WTC11 (cell line): Measurements from ENCODE around the gene AGAP1. TPM values are rescaled to one million over a fixed set of nuclear protein-coding genes. Genes with fewer than 3 reads are reported as not detected.

Experiments used
- ATAC-seq: fragments of 200-7000 bp; cut with Tn5 transposase; 2 replicates; pipeline ENCODE4 v1.10.0; 2021; ENCODE audit warnings: mild to moderate bottlenecking, moderate library complexity
- CTCF ChIA-PET: fragments of 300-600 bp; sonication (Branson Sonifier 250); formaldehyde crosslinking; loops from one replicate; lab custom pipeline; 2021; ENCODE audit warnings: antibody characterized with exemption; lab: Charles Lee
- POLR2A ChIA-PET: fragments of 350-600 bp; sonication (Branson Sonifier 250); formaldehyde crosslinking; loops from one replicate; lab custom pipeline; 2021; ENCODE audit warnings: antibody characterized with exemption; lab: Charles Lee
- DNase-seq: peaks from one replicate; pipeline ENCODE4 v3.0.0; 2021; ENCODE audit warnings: low spot score
- H3K27ac Mint-ChIP-seq: 2 replicates; pipeline ENCODE4 v1.8.0; 2021; ENCODE audit warnings: mixed read lengths
- H3K27me3 Mint-ChIP-seq: 2 replicates; pipeline ENCODE4 v1.8.0; 2021; ENCODE audit warnings: low read depth, mild to moderate bottlenecking, moderate library complexity, mixed read lengths
- H3K36me3 Mint-ChIP-seq: 2 replicates; pipeline ENCODE4 v1.8.0; 2021; ENCODE audit warnings: mixed read lengths
- H3K4me1 Mint-ChIP-seq: 2 replicates; pipeline ENCODE4 v1.8.0; 2022; ENCODE audit warnings: mixed read lengths
- H3K4me3 Mint-ChIP-seq: 2 replicates; pipeline ENCODE4 v1.8.0; 2021; ENCODE audit warnings: mild to moderate bottlenecking, moderate library complexity, mixed read lengths
- H3K9me3 Mint-ChIP-seq: 2 replicates; pipeline ENCODE4 v1.8.0; 2021; ENCODE audit warnings: mixed read lengths
- CBFB ChIP-seq: sonication (generic); formaldehyde crosslinking; IDR thresholded peaks from 2 replicates; pipeline ENCODE4 v1.8.1; 2022; ENCODE audit warnings: mild to moderate bottlenecking, low read depth, missing genetic modification reagents
- ETV6 ChIP-seq: sonication (generic); formaldehyde crosslinking; IDR thresholded peaks from 2 replicates; pipeline ENCODE4 v1.8.1; 2022; ENCODE audit warnings: mild to moderate bottlenecking, missing genetic modification reagents
- FOXJ3 ChIP-seq: sonication (generic); formaldehyde crosslinking; IDR thresholded peaks from 2 replicates; pipeline ENCODE4 v1.9.0; 2021; ENCODE audit warnings: missing genetic modification reagents, mild to moderate bottlenecking, borderline replicate concordance
- GABPB1 ChIP-seq: sonication (generic); formaldehyde crosslinking; IDR thresholded peaks from 2 replicates; pipeline ENCODE4 v1.8.1; 2023; ENCODE audit warnings: mild to moderate bottlenecking, missing genetic modification reagents
- HMGA2 ChIP-seq: fragments of 250-450 bp; sonication (Bioruptor Pico); IDR thresholded peaks from 2 replicates; pipeline ENCODE4 v1.4.0; 2021; ENCODE audit warnings: mild to moderate bottlenecking, moderate library complexity
- IRF1 ChIP-seq: sonication (generic); formaldehyde crosslinking; IDR thresholded peaks from 2 replicates; pipeline ENCODE4 v1.8.0; 2023; ENCODE audit warnings: missing genetic modification reagents
- JUN ChIP-seq: sonication (generic); formaldehyde crosslinking; IDR thresholded peaks from 2 replicates; pipeline ENCODE4 v1.8.0; 2023; ENCODE audit warnings: mild to moderate bottlenecking, missing genetic modification reagents
- MYBL2 ChIP-seq: sonication (generic); formaldehyde crosslinking; IDR thresholded peaks from 2 replicates; pipeline ENCODE4 v1.8.1; 2023; ENCODE audit warnings: mild to moderate bottlenecking, moderate library complexity, missing genetic modification reagents
- NFE2L1 ChIP-seq: sonication (generic); formaldehyde crosslinking; IDR thresholded peaks from 2 replicates; pipeline ENCODE4 v1.8.1; 2023; ENCODE audit warnings: missing genetic modification reagents
- NR2C2 ChIP-seq: sonication (generic); formaldehyde crosslinking; IDR thresholded peaks from 2 replicates; pipeline ENCODE4 v1.8.0; 2022; ENCODE audit warnings: mild to moderate bottlenecking, missing genetic modification reagents
- PRRX2 ChIP-seq: fragments of 250-450 bp; sonication (Bioruptor Pico); IDR thresholded peaks from 2 replicates; pipeline ENCODE4 v1.8.0; 2021; ENCODE audit warnings: mild to moderate bottlenecking
- RORB ChIP-seq: fragments of 250-450 bp; sonication (Bioruptor Pico); IDR thresholded peaks from 2 replicates; pipeline ENCODE4 v1.9.0; 2021; ENCODE audit warnings: mild to moderate bottlenecking
- SP1 ChIP-seq: sonication (generic); formaldehyde crosslinking; conservative IDR thresholded peaks from 2 replicates; pipeline ENCODE4 v1.8.1; 2022; ENCODE audit warnings: missing genetic modification reagents
- USF2 ChIP-seq: sonication (generic); formaldehyde crosslinking; IDR thresholded peaks from 2 replicates; pipeline ENCODE4 v1.8.1; 2023; ENCODE audit warnings: mild to moderate bottlenecking, missing genetic modification reagents, moderate library complexity
- ZMAT4 ChIP-seq: fragments of 250-450 bp; sonication (Bioruptor Pico); IDR thresholded peaks from 2 replicates; pipeline ENCODE4 v1.9.0; 2021; ENCODE audit warnings: mild to moderate bottlenecking
- ZNF121 ChIP-seq: sonication (generic); formaldehyde crosslinking; IDR thresholded peaks from 2 replicates; pipeline ENCODE4 v1.8.0; 2023; ENCODE audit warnings: missing genetic modification reagents
- ZNF232 ChIP-seq: sonication (generic); formaldehyde crosslinking; IDR thresholded peaks from 2 replicates; pipeline ENCODE4 v1.8.0; 2022; ENCODE audit warnings: mild to moderate bottlenecking, missing genetic modification reagents
- ZNF263 ChIP-seq: sonication (generic); formaldehyde crosslinking; IDR thresholded peaks from 2 replicates; pipeline ENCODE4 v1.8.1; 2022; ENCODE audit warnings: low read depth, mild to moderate bottlenecking, moderate library complexity, missing genetic modification reagents
- total RNA-seq: library from RNA; stranded (reverse); gene quantifications from 3 replicates; pipeline ENCODE4 v1.2.3, GENCODE V29; 2021
- TF ChIP-seq, protein P1 (sequence below): sonication (generic); formaldehyde crosslinking; IDR thresholded peaks from 2 replicates; pipeline ENCODE4 v1.8.0; 2022; ENCODE audit warnings: mild to moderate bottlenecking, missing genetic modification reagents
- TF ChIP-seq, protein P2 (sequence below): sonication (generic); formaldehyde crosslinking; IDR thresholded peaks from 2 replicates; pipeline ENCODE4 v1.8.0; 2023; ENCODE audit warnings: missing genetic modification reagents, mild to moderate bottlenecking, borderline replicate concordance
- TF ChIP-seq, protein P3 (sequence below): sonication (generic); formaldehyde crosslinking; IDR thresholded peaks from 2 replicates; pipeline ENCODE4 v1.8.1; 2022; ENCODE audit warnings: missing genetic modification reagents, borderline replicate concordance

The AGAP1 gene
- total RNA-seq, 1 experiment from 2014 or later: 49.3 TPM

DNA sequence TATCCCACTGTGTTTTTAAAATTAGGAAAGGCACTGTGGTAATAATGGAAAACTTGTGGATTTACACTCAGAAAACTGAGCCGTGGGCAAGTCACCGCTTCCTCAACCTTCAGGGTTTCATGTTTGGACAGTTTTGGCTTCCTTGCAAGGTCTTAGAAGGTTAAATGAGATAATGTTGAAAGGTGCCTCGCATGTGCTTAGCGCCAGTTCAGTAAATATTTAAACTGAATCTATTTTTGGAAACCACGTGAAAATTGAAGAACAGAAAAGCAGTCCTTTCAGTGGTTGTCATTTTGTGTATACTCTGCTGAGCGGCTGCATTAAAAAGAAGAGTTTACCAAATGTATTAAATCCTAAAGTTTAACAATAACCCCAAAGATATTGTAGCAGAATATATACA is 15.2 kb upstream of the AGAP1 start:
- H3K27me3 Mint-ChIP-seq: no peaks in the 10 kb centered on the region
- H3K9me3 Mint-ChIP-seq: peaks cover 5% of the 10 kb centered on the region
- TF ChIP-seq ZNF232 (CRISPR knock-in tag): no peak
- no peak for TF ChIP-seq IRF1 (CRISPR knock-in tag)
- no peak for TF ChIP-seq RORB (CRISPR knock-in tag)
- TF ChIP-seq, protein P1, sequence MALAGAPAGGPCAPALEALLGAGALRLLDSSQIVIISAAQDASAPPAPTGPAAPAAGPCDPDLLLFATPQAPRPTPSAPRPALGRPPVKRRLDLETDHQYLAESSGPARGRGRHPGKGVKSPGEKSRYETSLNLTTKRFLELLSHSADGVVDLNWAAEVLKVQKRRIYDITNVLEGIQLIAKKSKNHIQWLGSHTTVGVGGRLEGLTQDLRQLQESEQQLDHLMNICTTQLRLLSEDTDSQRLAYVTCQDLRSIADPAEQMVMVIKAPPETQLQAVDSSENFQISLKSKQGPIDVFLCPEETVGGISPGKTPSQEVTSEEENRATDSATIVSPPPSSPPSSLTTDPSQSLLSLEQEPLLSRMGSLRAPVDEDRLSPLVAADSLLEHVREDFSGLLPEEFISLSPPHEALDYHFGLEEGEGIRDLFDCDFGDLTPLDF (CRISPR knock-in tag): no peak
- POLR2A ChIA-PET: no interaction called here
- no peak overlapping the region for H3K4me3 Mint-ChIP-seq
- H3K36me3 Mint-ChIP-seq: no peaks in the 10 kb centered on the region
- DNase-seq: no peak
- H3K27ac Mint-ChIP-seq: no peak overlapping the region
- CTCF ChIA-PET: no interaction called here
- no peak for ATAC-seq
- H3K4me1 Mint-ChIP-seq: no peaks in the 10 kb centered on the region

DNA sequence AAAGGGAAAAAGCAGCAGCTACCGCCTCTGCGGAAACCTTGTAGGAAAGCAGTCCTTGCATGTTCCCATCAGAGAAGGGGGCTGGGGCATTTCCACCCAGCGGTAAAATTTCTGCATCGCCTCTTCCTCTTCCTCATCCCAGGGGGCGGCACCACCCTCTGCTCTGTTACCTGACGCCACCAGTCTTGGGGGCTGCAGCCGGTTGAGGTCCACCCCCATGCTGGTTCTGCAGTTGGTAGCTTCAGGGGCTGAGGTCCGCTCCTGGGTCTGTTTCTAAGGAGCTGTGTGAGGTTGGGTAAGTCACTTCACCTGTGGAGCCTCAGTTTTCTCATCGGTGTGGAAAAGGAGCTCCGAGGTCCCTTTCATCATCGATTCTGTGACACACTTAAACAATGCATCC is 14.2 kb upstream of the AGAP1 start:
- DNase-seq: no peak
- Mint-ChIP-seq H3K9me3 (peaks cover 5% of the 10 kb centered on the region), H3K27ac (no peak overlapping the region), H3K4me1 (no peaks in the 10 kb centered on the region), H3K27me3 (no peaks in the 10 kb centered on the region), H3K4me3 (no peak overlapping the region), H3K36me3 (no peaks in the 10 kb centered on the region)
- ATAC-seq: no peak
- ChIA-PET CTCF (interaction anchor here (0.8 to 1.1 kb wide), 3 partner anchors 34 to 266 kb away, joined by 3 to 4 read pairs (median 3); no protein-coding TSS in a partner anchor), POLR2A (no interaction called here)
- no peak for TF ChIP-seq SP1
- no peak for TF ChIP-seq MYBL2 (CRISPR knock-in tag)
- TF ChIP-seq, protein P2, sequence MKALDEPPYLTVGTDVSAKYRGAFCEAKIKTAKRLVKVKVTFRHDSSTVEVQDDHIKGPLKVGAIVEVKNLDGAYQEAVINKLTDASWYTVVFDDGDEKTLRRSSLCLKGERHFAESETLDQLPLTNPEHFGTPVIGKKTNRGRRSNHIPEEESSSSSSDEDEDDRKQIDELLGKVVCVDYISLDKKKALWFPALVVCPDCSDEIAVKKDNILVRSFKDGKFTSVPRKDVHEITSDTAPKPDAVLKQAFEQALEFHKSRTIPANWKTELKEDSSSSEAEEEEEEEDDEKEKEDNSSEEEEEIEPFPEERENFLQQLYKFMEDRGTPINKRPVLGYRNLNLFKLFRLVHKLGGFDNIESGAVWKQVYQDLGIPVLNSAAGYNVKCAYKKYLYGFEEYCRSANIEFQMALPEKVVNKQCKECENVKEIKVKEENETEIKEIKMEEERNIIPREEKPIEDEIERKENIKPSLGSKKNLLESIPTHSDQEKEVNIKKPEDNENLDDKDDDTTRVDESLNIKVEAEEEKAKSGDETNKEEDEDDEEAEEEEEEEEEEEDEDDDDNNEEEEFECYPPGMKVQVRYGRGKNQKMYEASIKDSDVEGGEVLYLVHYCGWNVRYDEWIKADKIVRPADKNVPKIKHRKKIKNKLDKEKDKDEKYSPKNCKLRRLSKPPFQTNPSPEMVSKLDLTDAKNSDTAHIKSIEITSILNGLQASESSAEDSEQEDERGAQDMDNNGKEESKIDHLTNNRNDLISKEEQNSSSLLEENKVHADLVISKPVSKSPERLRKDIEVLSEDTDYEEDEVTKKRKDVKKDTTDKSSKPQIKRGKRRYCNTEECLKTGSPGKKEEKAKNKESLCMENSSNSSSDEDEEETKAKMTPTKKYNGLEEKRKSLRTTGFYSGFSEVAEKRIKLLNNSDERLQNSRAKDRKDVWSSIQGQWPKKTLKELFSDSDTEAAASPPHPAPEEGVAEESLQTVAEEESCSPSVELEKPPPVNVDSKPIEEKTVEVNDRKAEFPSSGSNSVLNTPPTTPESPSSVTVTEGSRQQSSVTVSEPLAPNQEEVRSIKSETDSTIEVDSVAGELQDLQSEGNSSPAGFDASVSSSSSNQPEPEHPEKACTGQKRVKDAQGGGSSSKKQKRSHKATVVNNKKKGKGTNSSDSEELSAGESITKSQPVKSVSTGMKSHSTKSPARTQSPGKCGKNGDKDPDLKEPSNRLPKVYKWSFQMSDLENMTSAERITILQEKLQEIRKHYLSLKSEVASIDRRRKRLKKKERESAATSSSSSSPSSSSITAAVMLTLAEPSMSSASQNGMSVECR (CRISPR knock-in tag): no peak
- no peak for TF ChIP-seq HMGA2
- no peak for TF ChIP-seq ZNF121 (CRISPR knock-in tag)
- TF ChIP-seq FOXJ3 (CRISPR knock-in tag): no peak
- TF ChIP-seq ZNF263: no peak
- no peak for TF ChIP-seq USF2 (CRISPR knock-in tag)
- no peak for TF ChIP-seq CBFB (CRISPR knock-in tag)
- TF ChIP-seq, protein P3, sequence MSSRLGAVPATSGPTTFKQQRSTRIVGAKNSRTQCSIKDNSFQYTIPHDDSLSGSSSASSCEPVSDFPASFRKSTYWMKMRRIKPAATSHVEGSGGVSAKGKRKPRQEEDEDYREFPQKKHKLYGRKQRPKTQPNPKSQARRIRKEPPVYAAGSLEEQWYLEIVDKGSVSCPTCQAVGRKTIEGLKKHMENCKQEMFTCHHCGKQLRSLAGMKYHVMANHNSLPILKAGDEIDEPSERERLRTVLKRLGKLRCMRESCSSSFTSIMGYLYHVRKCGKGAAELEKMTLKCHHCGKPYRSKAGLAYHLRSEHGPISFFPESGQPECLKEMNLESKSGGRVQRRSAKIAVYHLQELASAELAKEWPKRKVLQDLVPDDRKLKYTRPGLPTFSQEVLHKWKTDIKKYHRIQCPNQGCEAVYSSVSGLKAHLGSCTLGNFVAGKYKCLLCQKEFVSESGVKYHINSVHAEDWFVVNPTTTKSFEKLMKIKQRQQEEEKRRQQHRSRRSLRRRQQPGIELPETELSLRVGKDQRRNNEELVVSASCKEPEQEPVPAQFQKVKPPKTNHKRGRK (CRISPR knock-in tag): no peak
- no peak for TF ChIP-seq PRRX2 (CRISPR knock-in tag)
- TF ChIP-seq NFE2L1 (CRISPR knock-in tag): no peak
- no peak for TF ChIP-seq NR2C2 (CRISPR knock-in tag)
- no peak for TF ChIP-seq ZMAT4 (CRISPR knock-in tag)
- TF ChIP-seq ZNF232 (CRISPR knock-in tag): no peak
- no peak for TF ChIP-seq ETV6 (CRISPR knock-in tag)
- TF ChIP-seq JUN: no peak
- TF ChIP-seq GABPB1 (CRISPR knock-in tag): no peak
